GM19239 (cell line): ENCODE results near the gene SPAG16.

Experiments used
- DNase-seq: peaks from one replicate; pipeline ENCODE4 v3.0.0; 2011; ENCODE audit warnings: low spot score; ENCODE audit not compliant: insufficient read length
- FAIRE-seq: peaks from 2 replicates; lab custom pipeline; 2011; peaks lifted over from hg19 to GRCh38; lab: Jason Lieb, UNC

SPAG16 gene

DNA sequence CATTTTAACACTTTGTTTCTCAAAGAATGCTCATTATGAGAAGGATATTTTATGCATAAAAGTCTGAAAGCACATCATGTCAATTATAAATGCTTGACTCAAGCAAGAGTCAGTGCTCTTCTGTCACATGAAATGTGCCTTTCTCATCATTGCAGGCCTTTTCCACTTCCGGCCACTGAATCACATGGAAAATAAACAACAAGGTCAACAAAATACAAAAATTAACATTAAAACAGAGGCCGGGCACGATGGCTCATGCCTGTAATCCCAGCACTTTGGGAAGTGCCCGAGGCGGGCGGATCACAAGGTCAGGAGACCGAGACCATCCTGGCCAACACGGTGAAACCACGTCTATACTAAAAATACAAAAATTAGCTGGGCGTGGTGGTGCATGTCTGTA, 480.6 kb downstream of the SPAG16 start:
- FAIRE-seq (no peak), DNase-seq (no peak)

DNA sequence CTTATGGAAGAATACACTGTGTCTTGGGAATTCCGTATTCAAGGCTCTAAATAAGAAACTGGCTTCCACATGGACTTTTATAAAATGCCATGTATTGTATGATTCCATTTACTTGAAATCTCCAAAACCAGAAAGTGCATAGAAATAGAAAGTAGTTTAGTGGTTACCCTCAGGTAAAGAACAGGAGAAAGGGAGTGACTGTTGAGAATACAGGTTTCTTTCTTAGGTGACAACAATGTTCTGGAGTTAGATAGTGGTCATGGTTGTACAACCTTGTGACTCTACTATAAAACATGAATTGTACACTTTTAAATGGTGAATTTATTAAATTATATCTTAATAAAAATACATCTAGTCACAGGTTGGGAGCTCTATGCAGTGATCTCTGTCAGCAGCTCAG, 481.8 kb downstream of the SPAG16 start:
- FAIRE-seq = peak; percentile 71
- DNase-seq = no peak

DNA sequence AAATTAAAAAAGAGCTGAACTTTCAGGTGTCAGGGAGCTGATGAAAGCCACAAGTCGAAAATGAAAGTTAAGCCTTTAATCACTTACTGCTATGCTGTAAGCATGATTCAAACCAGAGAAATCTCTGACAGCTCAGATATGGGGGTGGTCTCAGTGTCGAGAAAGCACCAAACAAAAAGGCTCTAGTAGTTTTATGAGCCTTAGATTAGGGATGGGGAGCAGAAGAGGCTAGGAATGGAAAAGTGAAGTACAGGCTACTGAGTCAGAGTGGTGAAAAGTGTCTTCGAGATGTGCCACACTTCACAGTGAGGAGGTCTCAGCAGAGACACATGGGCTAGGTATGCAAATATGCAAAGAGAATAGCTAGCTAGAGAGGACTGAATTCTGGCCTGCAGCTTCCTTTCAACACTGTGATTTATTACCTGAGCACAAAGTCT, 482.2 kb downstream of the SPAG16 start:
- FAIRE-seq = peak; percentile 64

DNA sequence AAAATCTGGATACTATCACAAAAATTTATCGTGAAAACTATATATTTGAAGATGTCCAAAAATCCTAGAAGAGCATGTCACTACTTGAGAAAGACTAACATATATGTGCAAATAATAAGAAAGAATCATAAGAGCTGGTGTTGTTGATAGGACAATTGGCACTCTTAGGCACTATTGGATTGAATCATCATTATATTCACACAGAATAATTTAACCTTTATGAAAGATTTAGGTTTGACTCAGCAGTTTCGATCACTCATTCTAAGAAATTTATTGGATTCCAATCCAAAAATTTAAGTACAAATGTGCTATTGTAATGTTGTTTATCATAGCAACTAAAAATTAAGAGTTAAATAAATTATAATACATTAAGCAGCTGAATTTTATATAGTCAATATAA, 503.6 kb downstream of the SPAG16 start:
- FAIRE-seq (no peak), DNase-seq (no peak)

More for the DNA sequence above, 482.2 kb downstream of the SPAG16 start:
- DNase-seq = peak; percentile 31

DNA sequence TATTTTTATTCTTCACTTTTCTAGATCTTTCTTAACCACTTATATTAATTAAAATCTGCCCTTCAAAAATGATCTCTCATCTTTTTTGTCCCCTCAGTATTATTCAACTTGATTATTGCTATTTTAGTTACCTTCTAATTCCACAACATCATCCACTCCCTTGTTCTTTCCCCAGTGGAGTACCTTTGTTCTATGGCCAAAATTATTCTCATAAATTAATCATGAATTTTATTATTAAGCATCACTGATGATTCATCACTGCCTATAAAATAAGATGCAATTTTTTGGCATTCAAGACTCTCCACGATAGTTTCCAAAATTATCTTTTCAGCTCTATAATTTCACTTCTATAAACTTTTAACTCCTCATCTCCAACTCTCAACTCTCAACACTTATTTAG, 505.7 kb downstream of the SPAG16 start:
- no peak for FAIRE-seq
- DNase-seq = no peak

DNA sequence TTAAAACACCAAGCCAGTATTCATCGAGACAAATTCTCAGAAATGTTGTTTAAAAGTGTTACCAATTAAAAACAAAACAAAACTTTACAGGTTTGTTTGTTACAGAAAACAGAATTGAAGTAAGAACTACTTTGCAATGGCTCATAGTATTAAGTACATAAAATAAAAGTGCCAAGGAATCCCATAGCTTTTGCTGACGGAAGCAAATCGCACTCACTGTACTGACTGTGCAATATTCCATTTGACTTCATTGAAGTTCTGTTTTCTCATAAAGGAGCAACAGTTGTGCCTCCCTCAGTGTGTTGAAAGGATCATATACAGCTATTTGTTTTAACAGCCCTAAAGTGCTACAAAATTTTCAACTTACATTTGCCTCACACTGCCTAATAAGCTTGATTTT, 507.8 kb downstream of the SPAG16 start:
- FAIRE-seq = no peak

DNA sequence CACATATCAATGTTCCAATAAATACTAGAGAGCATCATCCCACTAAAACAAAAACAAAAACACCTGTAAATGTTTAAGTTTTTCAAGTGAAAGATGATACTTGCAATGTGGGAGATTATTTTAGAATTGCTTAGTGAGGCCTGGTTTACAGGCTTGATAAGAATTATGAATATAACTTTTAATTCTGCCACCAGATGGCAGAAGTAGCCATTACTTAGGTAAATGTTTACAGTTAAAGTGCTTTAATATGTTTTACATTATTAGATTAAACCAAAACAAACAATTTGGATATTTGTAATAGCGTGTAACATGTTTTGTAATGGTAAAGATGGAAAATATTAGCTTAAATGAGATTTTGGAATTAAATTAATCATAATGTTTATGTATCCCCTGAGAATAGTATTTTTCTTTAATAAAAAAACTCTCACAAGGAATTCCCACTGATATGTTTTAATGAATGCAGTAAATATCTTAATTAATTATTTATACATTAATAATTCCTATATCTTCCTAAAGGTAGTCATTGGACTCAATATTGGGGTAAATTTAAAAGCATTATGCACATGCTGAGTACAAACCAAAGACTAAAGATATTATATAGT, 522.0 kb downstream of the SPAG16 start:
- FAIRE-seq = no peak
- no peak for DNase-seq

More for the DNA sequence above, 507.8 kb downstream of the SPAG16 start:
- DNase-seq = no peak

DNA sequence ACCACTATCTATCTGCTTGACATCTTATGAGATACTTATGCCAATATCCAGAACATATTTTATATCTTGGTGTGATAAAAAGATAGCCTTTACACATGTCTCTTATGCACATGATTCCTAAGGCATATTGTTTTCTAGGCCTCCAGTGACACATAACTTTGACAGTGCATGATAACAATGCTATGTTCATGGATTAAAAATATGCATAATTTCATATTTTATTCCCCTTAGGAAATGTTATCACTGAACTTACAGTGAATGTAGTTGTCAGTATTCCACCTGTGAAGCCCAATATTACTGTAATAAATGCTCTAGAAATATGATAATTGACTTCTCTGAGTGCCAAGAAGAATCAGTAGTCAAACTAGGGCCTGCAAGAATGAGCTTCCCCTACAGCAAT, 532.3 kb downstream of the SPAG16 start:
- FAIRE-seq (no peak), DNase-seq (no peak)

DNA sequence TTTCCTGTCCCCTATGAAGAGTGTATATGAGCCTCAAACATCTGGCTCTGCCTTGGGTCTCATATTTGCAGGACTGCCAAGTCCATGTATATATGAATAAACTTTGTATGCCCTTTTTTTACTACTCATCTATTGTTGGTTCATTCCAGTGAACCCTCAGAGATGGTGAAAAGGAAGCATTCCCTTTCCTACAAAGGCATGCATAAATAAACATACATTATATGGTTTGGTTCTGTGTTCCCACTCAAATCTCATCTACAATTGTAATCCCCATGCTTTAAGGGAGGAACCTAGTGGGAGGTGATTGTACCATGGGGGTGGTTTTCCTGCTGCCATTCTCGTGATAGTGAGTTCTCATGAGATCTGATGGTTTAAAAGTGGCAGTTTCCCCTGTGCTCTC, 534.2 kb downstream of the SPAG16 start:
- DNase-seq = no peak
- FAIRE-seq = no peak

DNA sequence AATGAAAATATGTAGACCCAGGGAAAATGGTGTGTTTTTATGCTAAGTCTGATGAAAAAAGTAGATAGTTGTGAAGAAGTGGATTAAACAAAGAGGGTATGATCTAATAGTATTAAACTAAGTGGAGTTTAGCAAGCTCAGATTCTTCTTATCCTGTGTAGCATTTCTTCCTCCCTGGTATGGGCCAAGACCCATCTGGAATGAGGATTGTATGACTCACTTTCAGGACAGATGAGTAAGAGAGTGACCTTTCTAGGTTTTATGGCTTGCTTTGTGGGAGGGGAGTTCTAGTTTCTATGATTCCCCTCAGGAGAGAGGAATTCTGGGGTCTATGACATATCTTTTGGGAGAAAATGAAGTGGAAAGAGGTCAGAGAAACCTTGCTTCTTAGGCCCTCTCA, 550.1 kb downstream of the SPAG16 start:
- no peak for DNase-seq
- no peak for FAIRE-seq

DNA sequence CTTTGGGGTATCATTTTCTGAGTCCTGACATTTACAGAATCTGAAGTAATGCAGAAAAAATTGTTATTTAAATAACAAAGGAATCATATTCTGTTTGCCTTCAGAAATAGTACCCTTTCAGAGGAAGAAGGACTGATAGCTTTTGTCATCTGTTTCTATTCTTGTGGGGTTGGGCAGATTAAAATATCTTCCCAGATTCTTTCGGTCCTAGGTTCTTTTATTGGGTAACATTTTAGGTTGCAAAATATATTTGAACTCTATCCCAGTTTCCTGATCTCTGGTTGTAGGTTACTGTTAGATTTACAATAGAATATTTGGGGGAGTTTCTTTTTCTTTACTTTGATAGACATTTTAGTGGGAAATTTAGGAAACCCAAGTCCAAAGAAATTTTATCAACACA, 550.5 kb downstream of the SPAG16 start:
- no peak for FAIRE-seq

DNA sequence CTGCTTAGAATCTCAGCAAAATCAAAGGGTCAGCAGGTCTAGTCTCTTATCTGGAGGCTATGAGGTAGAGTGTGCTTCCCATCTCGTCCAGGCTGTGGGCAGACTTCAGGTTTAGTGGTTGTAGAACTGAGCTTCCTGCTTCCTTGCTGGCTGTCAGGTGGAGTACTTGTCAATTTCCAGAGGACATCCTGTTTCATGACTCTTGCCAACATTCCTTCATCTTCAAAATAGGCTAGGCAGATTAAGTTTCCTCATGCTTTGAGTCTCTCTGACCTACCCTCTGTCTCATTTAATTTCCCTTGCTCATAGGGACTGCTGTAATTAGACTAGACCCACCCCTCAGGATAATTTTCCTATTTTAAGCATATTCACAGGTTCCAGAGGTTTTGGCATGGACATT, 562.6 kb downstream of the SPAG16 start:
- no peak for FAIRE-seq

More for the DNA sequence above, 550.5 kb downstream of the SPAG16 start:
- no peak for DNase-seq

DNA sequence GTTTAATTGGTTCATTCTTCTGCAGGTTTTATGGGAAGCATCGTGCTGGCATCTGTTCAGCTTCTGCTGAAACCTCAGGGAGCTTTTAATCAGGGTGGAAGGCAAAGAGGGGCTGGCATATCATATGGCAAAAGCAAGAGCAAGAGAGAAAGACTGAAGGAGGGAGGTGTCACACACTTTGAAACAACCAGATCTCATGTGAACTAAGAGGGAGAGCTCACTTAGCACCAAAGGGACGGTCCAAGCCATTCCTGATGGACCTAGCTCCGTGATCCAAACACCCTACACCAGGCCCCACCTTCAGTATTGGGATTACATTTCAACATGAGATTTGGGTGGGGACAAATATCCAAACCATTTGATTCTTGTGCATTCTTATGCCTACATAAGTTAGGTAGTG, 563.1 kb downstream of the SPAG16 start:
- DNase-seq = no peak
- FAIRE-seq = no peak

More for the DNA sequence above, 562.6 kb downstream of the SPAG16 start:
- DNase-seq = no peak

DNA sequence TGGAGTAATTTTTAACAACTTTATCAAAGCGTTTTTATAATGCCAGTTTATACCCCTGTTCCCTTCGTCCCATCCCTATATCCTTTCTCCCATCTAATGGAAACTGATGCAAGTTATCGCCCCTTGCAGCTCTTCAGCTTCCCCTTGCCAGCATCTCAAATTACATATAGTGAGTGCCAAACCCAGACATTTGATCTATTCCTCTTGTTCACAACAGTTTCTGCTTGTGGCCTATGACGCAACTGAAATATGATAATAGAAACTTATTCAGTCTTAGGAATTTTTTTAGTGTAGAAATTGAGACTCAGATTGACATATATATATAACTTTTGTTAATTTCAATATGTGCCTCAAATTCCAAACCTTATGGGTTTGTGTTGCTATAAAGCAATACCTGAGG, 564.4 kb downstream of the SPAG16 start:
- no peak for FAIRE-seq
- no peak for DNase-seq

DNA sequence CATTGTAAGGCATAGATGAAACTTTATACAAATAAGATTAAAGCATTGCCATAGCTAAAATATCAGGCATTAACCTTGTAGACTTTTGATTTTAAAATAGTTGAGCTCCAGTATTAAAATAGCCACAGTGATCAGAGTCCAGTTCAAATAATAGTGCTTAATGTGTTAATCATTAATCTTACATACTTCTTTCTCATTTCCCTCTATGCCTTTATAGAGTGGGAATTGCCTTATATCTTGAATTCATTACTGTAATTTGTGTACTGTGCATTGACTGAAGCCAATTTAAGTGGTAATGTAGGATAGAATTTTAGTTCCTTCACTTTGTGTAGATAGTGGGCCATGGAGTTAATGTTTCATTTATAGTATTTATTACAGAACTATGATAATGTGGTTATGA, 577.4 kb downstream of the SPAG16 start:
- FAIRE-seq (no peak), DNase-seq (no peak)

DNA sequence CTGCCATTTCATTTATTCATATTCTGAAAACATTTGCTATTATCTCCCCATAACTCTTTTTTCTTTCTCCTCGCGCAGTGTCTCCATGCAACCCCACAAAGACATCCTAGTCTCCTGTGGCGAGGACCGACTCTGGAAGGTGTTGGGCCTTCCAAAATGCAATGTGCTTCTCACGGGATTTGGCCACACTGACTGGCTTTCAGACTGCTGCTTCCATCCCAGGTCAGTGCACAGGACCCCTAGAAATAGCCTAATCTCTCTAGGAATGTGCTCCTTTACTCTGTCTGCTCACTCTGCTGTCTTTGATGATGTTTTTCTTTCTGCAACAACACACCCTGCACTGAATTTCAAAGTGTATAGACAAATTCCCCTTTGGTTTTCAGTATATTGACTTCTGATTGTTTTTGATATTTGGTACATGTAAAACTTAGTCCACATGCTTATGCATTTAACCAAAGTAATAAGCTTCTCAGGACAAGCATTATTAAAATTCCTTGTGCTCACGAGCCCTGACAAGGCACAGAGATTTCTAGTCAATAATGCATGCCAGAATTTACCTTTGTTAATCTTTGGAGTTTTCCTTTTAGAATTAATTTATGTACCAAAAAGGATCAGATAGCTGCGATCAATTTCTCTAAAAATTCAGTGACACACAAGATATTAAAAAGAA, 578.3 kb downstream of the SPAG16 start:
- FAIRE-seq (no peak), DNase-seq (no peak)

DNA sequence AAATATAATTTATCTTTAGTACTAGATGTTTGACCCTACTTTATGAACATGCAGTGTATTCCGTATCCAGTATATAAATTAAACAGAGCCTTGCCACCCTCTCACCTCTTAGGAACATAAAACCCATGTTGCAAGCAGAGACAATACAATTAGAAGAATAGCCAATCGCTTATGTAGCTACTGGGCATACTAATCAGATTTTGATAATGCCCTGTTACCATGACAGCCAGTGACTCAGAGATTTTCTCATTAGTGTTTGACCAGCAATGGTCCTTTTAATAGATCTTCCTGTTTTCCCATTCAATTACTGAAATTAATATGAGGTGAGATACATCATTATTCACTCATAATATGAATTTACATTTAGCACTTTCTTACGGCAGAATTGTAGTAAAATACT, 579.3 kb downstream of the SPAG16 start:
- DNase-seq = no peak
- FAIRE-seq = no peak

DNA sequence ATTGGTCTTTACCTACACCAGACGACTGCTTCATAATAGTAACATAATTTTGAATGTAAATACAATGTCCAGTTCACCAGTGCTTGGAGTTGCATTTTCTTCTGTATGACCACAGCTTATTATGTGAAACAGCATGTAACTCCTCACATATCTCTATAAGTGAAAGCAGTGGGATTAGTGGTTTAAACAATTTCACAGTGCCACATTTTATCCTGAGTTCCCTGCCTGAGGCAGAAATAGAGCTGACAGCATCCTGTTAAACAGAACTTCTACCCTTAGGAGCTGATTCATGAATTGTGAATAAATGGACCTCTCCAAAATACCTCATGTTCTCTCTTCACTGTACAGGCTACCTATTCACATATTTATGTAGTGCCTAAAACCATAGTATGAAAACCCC, 584.3 kb downstream of the SPAG16 start:
- DNase-seq = no peak
- FAIRE-seq = no peak

DNA sequence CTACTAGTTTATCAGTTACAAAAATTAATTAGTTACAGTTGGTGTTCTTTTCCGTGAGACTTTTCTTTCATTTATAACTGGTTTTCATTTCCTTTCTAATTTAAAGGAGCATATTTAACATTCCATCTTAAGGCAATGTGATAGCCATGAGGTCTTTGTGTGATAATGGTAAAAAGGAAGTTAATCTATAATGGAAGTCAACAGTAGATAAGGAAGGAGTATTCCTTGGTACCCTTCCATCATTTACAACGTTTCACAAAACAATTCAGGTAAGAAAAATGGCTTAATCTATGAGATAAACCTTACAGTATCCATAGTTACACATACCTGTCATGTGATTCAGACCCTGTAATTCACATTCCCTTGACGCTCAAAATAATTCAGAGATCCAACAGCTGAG, 601.2 kb downstream of the SPAG16 start:
- DNase-seq (no peak), FAIRE-seq (no peak)

DNA sequence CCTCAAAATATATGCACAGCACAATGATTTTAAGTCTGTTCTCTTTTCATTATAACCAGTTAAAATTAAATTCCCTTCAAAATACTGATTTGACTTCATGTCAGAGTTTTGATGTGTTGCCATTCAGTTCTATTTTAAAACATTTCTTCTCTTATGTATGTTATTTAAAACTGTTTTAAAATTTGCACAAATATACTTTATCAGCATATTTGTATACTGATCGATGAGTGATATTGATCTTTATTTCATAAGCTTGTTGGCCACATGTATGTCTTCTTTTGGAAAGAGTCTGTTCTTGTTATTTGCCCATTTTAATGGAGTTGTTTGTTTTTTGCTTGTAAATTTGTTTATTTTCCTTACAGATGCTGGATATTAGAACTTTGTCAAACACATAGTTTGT, 630.2 kb downstream of the SPAG16 start:
- DNase-seq (no peak), FAIRE-seq (no peak)

DNA sequence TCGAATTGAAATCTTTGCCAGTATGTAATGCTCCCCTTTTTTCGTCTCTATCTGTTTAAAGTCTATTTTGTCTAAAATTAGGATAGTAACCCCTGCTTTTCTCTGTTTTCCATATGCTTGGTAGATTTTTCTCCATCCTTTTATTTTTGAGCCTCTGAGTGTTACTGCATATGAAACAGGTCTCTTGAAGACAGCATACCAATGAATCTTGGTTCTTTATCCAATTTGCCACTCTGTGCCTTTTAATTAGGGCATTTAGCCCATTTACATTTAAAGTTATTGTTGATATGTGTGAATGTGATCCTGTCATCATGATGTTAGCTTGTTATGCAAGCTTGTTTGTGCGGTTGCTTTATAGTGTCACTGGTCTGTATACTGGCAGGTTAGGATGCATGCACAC, 635.8 kb downstream of the SPAG16 start:
- no peak for DNase-seq
- FAIRE-seq = no peak

DNA sequence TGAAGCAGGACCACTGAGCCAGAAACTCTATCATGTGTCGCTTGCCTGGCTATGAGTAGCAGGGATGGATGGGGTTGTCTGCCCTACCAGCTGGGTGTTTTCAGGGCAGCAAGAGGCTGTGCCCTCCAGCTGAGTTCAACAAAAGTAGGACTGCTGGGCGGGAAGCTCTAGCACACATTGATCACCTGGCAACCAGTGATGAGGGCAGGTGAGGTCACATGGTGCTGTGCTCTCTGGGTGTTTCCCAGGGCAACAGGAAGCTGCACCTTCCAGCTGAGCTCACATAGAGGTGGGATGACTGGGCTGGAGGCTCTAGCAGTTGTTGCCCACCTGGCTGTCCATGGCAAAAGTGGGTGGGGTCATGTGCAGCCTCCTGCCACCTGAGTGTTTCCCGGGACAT, 639.3 kb downstream of the SPAG16 start:
- FAIRE-seq (no peak), DNase-seq (no peak)
